DND-41 (cell line): ENCODE measurements around the gene BTRC.
A peak's percentile ranks its signal among the peaks of the same experiment; 100 is the strongest.

Experiments used
- ATAC-seq: fragments of 200-7000 bp; cut with Tn5 transposase; 3 replicates; pipeline ENCODE4 v1.9.1; 2021; ENCODE audit warnings: low read depth; ENCODE audit not compliant: insufficient read depth
- DNase-seq: peaks from one replicate; pipeline ENCODE4 v3.0.0-alpha.2; 2020
- H2AFZ ChIP-seq: 2 replicates; pipeline ENCODE4 v1.6.0; 2012; ENCODE audit warnings: low read depth, low read length
- H3K27ac ChIP-seq: 2 replicates; pipeline ENCODE4 v1.5.1; 2012; ENCODE audit warnings: low read length, inconsistent platforms
- H3K27me3 ChIP-seq: fragments of 200-600 bp; sonication (generic); 2 replicates; pipeline ENCODE4 v1.6.0; 2012; ENCODE audit warnings: low read length, mild to moderate bottlenecking, inconsistent platforms; ENCODE audit not compliant: insufficient read depth, poor library complexity
- H3K36me3 ChIP-seq: 2 replicates; pipeline ENCODE4 v1.5.1; 2012; ENCODE audit warnings: low read length, inconsistent platforms; ENCODE audit not compliant: insufficient read depth
- H3K4me1 ChIP-seq: 2 replicates; pipeline ENCODE4 v1.5.1; 2012; ENCODE audit warnings: mild to moderate bottlenecking, low read length; ENCODE audit not compliant: insufficient read depth
- H3K4me2 ChIP-seq: 2 replicates; pipeline ENCODE4 v1.6.0; 2012; ENCODE audit warnings: mild to moderate bottlenecking, moderate library complexity, low read length, inconsistent platforms; ENCODE audit not compliant: insufficient read depth
- H3K4me3 ChIP-seq, 2 experiments: fragments of 200-600 bp in 1 of 2; shearing (Covaris generic) in 1 of 2; 2 replicates each; pipeline ENCODE4 v1.5.1; 2012 to 2016; ENCODE audit warnings: inconsistent platforms in 2 of 2, low read length in 2 of 2, mild to moderate bottlenecking in 2 of 2, low read depth in 1 of 2, moderate library complexity in 1 of 2
- H3K79me2 ChIP-seq: 2 replicates; pipeline ENCODE4 v1.6.0; 2012; ENCODE audit warnings: low read length, inconsistent platforms; ENCODE audit not compliant: insufficient read depth
- H3K9ac ChIP-seq: 2 replicates; pipeline ENCODE4 v1.6.0; 2012; ENCODE audit warnings: low read depth, mild to moderate bottlenecking, inconsistent platforms, low read length, moderate library complexity
- H3K9me3 ChIP-seq: 2 replicates; pipeline ENCODE4 v1.5.1; 2012; ENCODE audit warnings: low read length, moderate library complexity, mild to moderate bottlenecking, inconsistent platforms; ENCODE audit not compliant: insufficient read depth, severe bottlenecking
- H4K20me1 ChIP-seq: 2 replicates; pipeline ENCODE4 v1.6.0; 2012; ENCODE audit warnings: low read length; ENCODE audit not compliant: insufficient read depth
- CTCF ChIP-seq: IDR thresholded peaks from 2 replicates; pipeline ENCODE4 v1.5.1; 2012; ENCODE audit warnings: borderline replicate concordance, low read length, moderate library complexity, mild to moderate bottlenecking; ENCODE audit not compliant: poor library complexity, severe bottlenecking; ENCODE audit errors: extremely low read depth
- EZH2 ChIP-seq: IDR thresholded peaks from 3 replicates; pipeline ENCODE4 v1.6.1; 2012; ENCODE audit warnings: borderline replicate concordance, low read depth, mild to moderate bottlenecking, moderate library complexity, low read length, inconsistent platforms; ENCODE audit not compliant: severe bottlenecking

BTRC gene

GRCh38 chr10:101464599-101464998 is 110.6 kb downstream of the BTRC start:
- no peak for TF ChIP-seq CTCF
- TF ChIP-seq EZH2: no peak
- H3K27me3 ChIP-seq: no peaks in the 10 kb centered on the region
- DNase-seq (no peak), ATAC-seq (no peak)
- H3K9me3 ChIP-seq: no peaks in the 10 kb centered on the region
- no peak overlapping the region for H3K27ac ChIP-seq
- H3K79me2 ChIP-seq: no peaks in the 10 kb centered on the region
- no peaks in the 10 kb centered on the region for H4K20me1 ChIP-seq
- H3K4me2 ChIP-seq: no peak overlapping the region
- H3K4me1 ChIP-seq: no peaks in the 10 kb centered on the region; the same call in 1 of the 2 replicates
- no peak overlapping the region for H3K4me3 ChIP-seq
- no peaks in the 10 kb centered on the region for H3K36me3 ChIP-seq
- no peak overlapping the region for H2AFZ ChIP-seq
- no peak overlapping the region for H3K9ac ChIP-seq

- TF ChIP-seq EZH2 (no peak), CTCF (no peak)
- Histone ChIP-seq H3K4me3 (no peak overlapping the region), H3K79me2 (no peaks in the 10 kb centered on the region), H3K27me3 (no peaks in the 10 kb centered on the region), H3K36me3 (no peaks in the 10 kb centered on the region), H3K4me1 (no peaks in the 10 kb centered on the region; the same call in 1 of the 2 replicates), H3K9me3 (no peaks in the 10 kb centered on the region), H2AFZ (no peak overlapping the region), H3K27ac (no peak overlapping the region), H3K9ac (no peak overlapping the region), H4K20me1 (no peaks in the 10 kb centered on the region), H3K4me2 (no peak overlapping the region)
- DNase-seq (no peak), ATAC-seq (no peak)
These were observed 112.3 kb downstream of the BTRC start for GRCh38 chr10:101466016-101466912.

GRCh38 chr10:101467286-101467770 is 113.4 kb downstream of the BTRC start:
- no peaks in the 10 kb centered on the region for H3K36me3 ChIP-seq
- DNase-seq: peak; percentile 48
- H2AFZ ChIP-seq: no peak overlapping the region
- TF ChIP-seq EZH2 (no peak), CTCF (peak; percentile 88)
- no peak overlapping the region for H3K9ac ChIP-seq
- ATAC-seq: peak; percentile 96
- no peaks in the 10 kb centered on the region; the same call in 1 of the 2 replicates for H3K4me1 ChIP-seq
- H3K79me2 ChIP-seq: no peaks in the 10 kb centered on the region
- no peak overlapping the region for H3K4me3 ChIP-seq
- no peak overlapping the region for H3K27ac ChIP-seq
- H4K20me1 ChIP-seq: no peaks in the 10 kb centered on the region
- no peak overlapping the region for H3K4me2 ChIP-seq
- H3K27me3 ChIP-seq: no peaks in the 10 kb centered on the region
- H3K9me3 ChIP-seq: no peaks in the 10 kb centered on the region
